Osteoblast (primary cell): ENCODE measurements around the gene PDZD8. TPM values are rescaled to one million over a fixed set of nuclear protein-coding genes. Genes with fewer than 3 reads are reported as not detected.
"Not testable (repeated sequence)": the region's sequence is repeated elsewhere in the genome, so short reads cannot be mapped to it uniquely, and the experiment has no call there.

Source experiments
- DNase-seq: peaks from one replicate; pipeline ENCODE4 v3.0.0; 2011; ENCODE audit warnings: low spot score, mixed read lengths; ENCODE audit not compliant: insufficient read length; ENCODE audit errors: missing footprints
- H2AFZ ChIP-seq: 2 replicates; pipeline ENCODE4 v1.6.0; 2011; ENCODE audit warnings: mild to moderate bottlenecking, low read length
- H3K27ac ChIP-seq: 2 replicates; pipeline ENCODE4 v1.5.1; 2011; ENCODE audit warnings: mild to moderate bottlenecking, low read depth, low read length, moderate library complexity
- H3K27me3 ChIP-seq: 2 replicates; pipeline ENCODE4 v1.6.0; 2012; ENCODE audit warnings: mild to moderate bottlenecking, control low read depth, inconsistent platforms, low read length, moderate library complexity; ENCODE audit not compliant: insufficient read depth
- H3K36me3 ChIP-seq: 2 replicates; pipeline ENCODE4 v1.5.1; 2011; ENCODE audit warnings: mild to moderate bottlenecking, low read length, control low read depth, moderate library complexity; ENCODE audit not compliant: insufficient read depth
- H3K4me1 ChIP-seq: 2 replicates; pipeline ENCODE4 v1.5.1; 2011; ENCODE audit warnings: mild to moderate bottlenecking, low read length, control low read depth, moderate library complexity; ENCODE audit not compliant: insufficient read depth
- H3K4me2 ChIP-seq: 2 replicates; pipeline ENCODE4 v1.6.0; 2011; ENCODE audit warnings: mild to moderate bottlenecking, low read length; ENCODE audit not compliant: insufficient read depth
- H3K4me3 ChIP-seq: fragments of 200-600 bp; sonication (generic); 3 replicates; pipeline ENCODE4 v1.5.1; 2012; ENCODE audit warnings: mild to moderate bottlenecking, low read length, inconsistent platforms; ENCODE audit not compliant: insufficient read depth
- H3K79me2 ChIP-seq: 2 replicates; pipeline ENCODE4 v1.6.0; 2012; ENCODE audit warnings: mild to moderate bottlenecking, low read length, control low read depth, inconsistent platforms; ENCODE audit not compliant: insufficient read depth
- H3K9me3 ChIP-seq: 2 replicates; pipeline ENCODE4 v1.5.1; 2011; ENCODE audit warnings: low read depth, low read length, control low read depth
- H4K20me1 ChIP-seq: 2 replicates; pipeline ENCODE4 v1.6.0; 2012; ENCODE audit warnings: mild to moderate bottlenecking, low read length, control low read depth; ENCODE audit not compliant: insufficient read depth
- total RNA-seq: library from RNA; depleted of rRNA; stranded (reverse); fragments of >200 nt; gene quantifications from 2 replicates; pipeline ENCODE4 v1.2.3, GENCODE V29; 2012
- TF ChIP-seq, protein P1 (sequence below): IDR thresholded peaks from 2 replicates; pipeline ENCODE4 v1.5.1; 2011; ENCODE audit warnings: mild to moderate bottlenecking, low read depth, low read length, moderate library complexity; ENCODE audit errors: extremely low read depth

The PDZD8 gene
- total RNA-seq, 1 donor: 35.8 TPM

DNA sequence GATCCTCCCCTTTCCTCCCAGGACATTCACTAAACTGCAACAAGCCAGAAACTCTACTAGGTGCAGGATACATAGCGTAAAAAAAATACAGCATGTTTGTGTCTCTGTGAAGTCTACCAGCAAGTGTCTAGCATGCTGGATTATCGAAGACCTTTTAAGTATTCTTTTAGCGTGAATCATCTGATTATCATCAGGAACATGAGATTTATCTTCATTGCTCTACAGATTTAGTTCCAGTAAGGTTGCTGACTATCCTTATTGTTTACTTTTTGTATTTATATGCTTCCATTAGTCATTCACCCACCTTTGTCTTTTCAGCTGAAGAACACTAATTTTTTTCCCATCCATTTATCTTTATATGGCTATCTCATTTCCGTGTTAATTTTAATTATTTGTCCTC, 62.8 kb downstream of the PDZD8 start:
- H3K4me2 ChIP-seq: no peak overlapping the region
- no peaks in the 10 kb centered on the region for H3K9me3 ChIP-seq
- H3K27ac ChIP-seq: no peak overlapping the region
- H3K36me3 ChIP-seq: no peaks in the 10 kb centered on the region
- no peak for DNase-seq
- no peak overlapping the region for H3K4me3 ChIP-seq
- H4K20me1 ChIP-seq: peaks cover 2% of the 10 kb centered on the region
- H2AFZ ChIP-seq: no peak overlapping the region
- TF ChIP-seq, protein P1, sequence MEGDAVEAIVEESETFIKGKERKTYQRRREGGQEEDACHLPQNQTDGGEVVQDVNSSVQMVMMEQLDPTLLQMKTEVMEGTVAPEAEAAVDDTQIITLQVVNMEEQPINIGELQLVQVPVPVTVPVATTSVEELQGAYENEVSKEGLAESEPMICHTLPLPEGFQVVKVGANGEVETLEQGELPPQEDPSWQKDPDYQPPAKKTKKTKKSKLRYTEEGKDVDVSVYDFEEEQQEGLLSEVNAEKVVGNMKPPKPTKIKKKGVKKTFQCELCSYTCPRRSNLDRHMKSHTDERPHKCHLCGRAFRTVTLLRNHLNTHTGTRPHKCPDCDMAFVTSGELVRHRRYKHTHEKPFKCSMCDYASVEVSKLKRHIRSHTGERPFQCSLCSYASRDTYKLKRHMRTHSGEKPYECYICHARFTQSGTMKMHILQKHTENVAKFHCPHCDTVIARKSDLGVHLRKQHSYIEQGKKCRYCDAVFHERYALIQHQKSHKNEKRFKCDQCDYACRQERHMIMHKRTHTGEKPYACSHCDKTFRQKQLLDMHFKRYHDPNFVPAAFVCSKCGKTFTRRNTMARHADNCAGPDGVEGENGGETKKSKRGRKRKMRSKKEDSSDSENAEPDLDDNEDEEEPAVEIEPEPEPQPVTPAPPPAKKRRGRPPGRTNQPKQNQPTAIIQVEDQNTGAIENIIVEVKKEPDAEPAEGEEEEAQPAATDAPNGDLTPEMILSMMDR: no peak
- no peaks in the 10 kb centered on the region for H3K4me1 ChIP-seq
- H3K27me3 ChIP-seq: no peaks in the 10 kb centered on the region
- peaks cover 2% of the 10 kb centered on the region for H3K79me2 ChIP-seq

DNA sequence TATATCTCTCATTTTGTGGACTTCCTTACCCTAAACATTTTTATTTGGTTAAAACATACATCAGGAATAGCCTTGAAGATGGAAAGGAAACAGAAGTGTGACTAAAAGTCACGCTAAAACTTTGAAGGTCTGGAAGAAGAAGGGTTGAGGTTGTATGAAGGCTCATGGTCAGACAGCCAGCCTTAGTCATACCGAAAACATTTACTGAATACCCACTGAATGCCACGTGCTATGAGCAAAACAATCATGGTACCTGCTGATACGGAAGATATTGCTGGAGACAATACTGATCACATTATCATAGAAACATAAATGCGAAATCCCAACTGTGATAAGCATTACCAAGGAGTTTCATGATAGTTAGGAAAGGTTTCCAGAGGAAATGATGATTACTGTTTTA, 64.0 kb downstream of the PDZD8 start:
- H3K27ac ChIP-seq: no peak overlapping the region
- no peaks in the 10 kb centered on the region for H3K9me3 ChIP-seq
- no peak overlapping the region for H3K4me3 ChIP-seq
- peaks cover 2% of the 10 kb centered on the region for H4K20me1 ChIP-seq
- TF ChIP-seq, protein P1: no peak
- H3K79me2 ChIP-seq: peaks cover 2% of the 10 kb centered on the region
- no peak for DNase-seq
- no peak overlapping the region for H3K4me2 ChIP-seq
- H3K4me1 ChIP-seq: no peaks in the 10 kb centered on the region
- no peak overlapping the region for H2AFZ ChIP-seq
- no peaks in the 10 kb centered on the region for H3K27me3 ChIP-seq
- no peaks in the 10 kb centered on the region for H3K36me3 ChIP-seq

DNA sequence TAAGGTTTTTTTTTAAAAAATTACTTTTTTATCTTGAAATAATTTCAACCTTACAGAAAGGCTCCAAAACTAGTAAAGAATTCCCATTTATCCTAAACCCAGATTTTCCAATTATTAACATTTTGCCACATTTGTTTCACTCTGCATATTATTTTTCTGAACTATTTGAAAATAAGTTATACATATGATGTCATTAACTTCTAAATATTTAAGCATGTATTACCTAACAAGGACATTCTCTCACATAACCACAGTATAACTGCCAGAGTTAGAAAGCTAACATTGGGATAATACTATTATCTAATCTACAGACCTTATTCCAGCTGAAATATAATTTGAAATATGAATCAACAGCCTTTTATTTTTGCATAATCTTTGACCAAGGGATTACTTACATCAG, 68.6 kb downstream of the PDZD8 start:
- H3K27me3 ChIP-seq: no peaks in the 10 kb centered on the region
- H3K9me3 ChIP-seq: no peaks in the 10 kb centered on the region
- H3K36me3 ChIP-seq: no peaks in the 10 kb centered on the region
- H4K20me1 ChIP-seq: peaks cover 2% of the 10 kb centered on the region
- no peak overlapping the region for H3K4me3 ChIP-seq
- TF ChIP-seq, protein P1: no peak
- no peak for DNase-seq
- peaks cover 2% of the 10 kb centered on the region for H3K79me2 ChIP-seq
- H3K27ac ChIP-seq: no peak overlapping the region
- no peak overlapping the region for H2AFZ ChIP-seq
- H3K4me2 ChIP-seq: no peak overlapping the region
- no peaks in the 10 kb centered on the region for H3K4me1 ChIP-seq

DNA sequence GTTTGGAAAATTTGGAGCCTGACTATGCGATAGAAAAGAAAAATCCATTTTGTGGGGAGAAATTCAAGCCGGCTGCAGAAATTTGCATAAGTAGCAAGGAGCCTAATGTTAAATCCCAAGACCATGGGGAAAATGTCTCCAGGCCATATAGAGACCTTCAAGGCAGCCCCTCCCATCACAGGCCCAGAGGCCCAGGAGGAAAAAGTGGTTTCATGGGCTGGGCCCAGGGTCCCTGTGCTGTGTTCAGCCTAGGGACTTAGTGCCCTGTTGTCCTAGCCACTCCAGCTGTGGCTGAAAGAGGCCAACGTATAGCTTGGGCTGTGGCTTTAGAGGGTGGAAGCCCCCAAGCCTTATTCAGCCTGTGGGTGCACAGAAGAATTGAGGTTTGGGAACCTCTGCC, 71.8 kb downstream of the PDZD8 start:
- not testable (repeated sequence) for H3K79me2 ChIP-seq, H4K20me1 ChIP-seq, H3K9me3 ChIP-seq, H3K27ac ChIP-seq, H3K4me3 ChIP-seq, H3K4me1 ChIP-seq, H2AFZ ChIP-seq, H3K27me3 ChIP-seq, DNase-seq, H3K36me3 ChIP-seq, H3K4me2 ChIP-seq

DNA sequence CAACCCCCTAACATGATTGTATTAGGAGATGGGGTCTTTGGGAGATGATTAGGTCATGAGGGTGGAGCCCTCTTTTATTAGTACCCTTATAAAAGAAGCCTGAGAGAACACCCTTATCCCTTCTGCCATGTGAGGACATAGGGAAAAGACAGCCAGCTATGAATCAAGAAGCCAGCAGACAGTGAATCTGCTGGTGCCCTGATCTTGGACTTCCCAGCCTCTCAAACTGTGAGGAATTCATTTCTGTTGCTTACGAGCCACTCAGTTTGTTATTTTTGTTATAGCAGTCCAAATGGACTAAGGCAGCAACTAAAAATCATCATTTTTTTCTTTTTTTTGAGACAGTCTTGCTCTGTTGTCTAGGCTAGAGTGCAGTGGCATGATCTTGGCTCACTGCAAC, 74.6 kb downstream of the PDZD8 start:
- H4K20me1 ChIP-seq: peaks cover 2% of the 10 kb centered on the region
- no peak overlapping the region for H2AFZ ChIP-seq
- H3K79me2 ChIP-seq: peaks cover 12% of the 10 kb centered on the region
- H3K4me3 ChIP-seq: no peak overlapping the region
- no peak overlapping the region for H3K27ac ChIP-seq
- no peaks in the 10 kb centered on the region for H3K4me1 ChIP-seq
- H3K27me3 ChIP-seq: no peaks in the 10 kb centered on the region
- no peak for DNase-seq
- TF ChIP-seq, protein P1: no peak
- H3K4me2 ChIP-seq: no peak overlapping the region
- H3K36me3 ChIP-seq: no peaks in the 10 kb centered on the region
- no peaks in the 10 kb centered on the region for H3K9me3 ChIP-seq
